DOHH2 (cell line): ENCODE results near the gene SLC44A5.
"Not testable (repeated sequence)": the region's sequence is repeated elsewhere in the genome, so short reads cannot be mapped to it uniquely, and the experiment has no call there.

Source experiments
- H3F3A ChIP-seq: fragments of 200-600 bp; sonication (generic), shearing (Covaris generic); 2 replicates; pipeline ENCODE4 v1.6.0; 2016; ENCODE audit warnings: antibody characterized with exemption, mild to moderate bottlenecking; ENCODE audit not compliant: control insufficient read depth, insufficient read depth
- H3K27ac ChIP-seq: fragments of 200-600 bp; sonication (generic); 2 replicates; pipeline ENCODE4 v1.5.1; 2014; ENCODE audit warnings: low read depth, mild to moderate bottlenecking, low read length, moderate library complexity
- H3K27me3 ChIP-seq: fragments of 200-600 bp; sonication (generic); 2 replicates; pipeline ENCODE4 v1.6.1; 2014; ENCODE audit warnings: mild to moderate bottlenecking, low read length, mixed read lengths; ENCODE audit not compliant: control insufficient read depth
- H3K36me3 ChIP-seq: fragments of 200-600 bp; sonication (generic); 2 replicates; pipeline ENCODE4 v1.6.1; 2014; ENCODE audit warnings: mild to moderate bottlenecking, low read length, moderate library complexity, mixed read lengths; ENCODE audit not compliant: control insufficient read depth
- H3K4me1 ChIP-seq: fragments of 200-600 bp; sonication (generic); 2 replicates; pipeline ENCODE4 v1.6.1; 2014; ENCODE audit warnings: mild to moderate bottlenecking, low read length, mixed read lengths; ENCODE audit not compliant: control insufficient read depth
- H3K4me2 ChIP-seq: fragments of 200-600 bp; sonication (generic); 2 replicates; pipeline ENCODE4 v1.6.0; 2014; ENCODE audit warnings: mild to moderate bottlenecking, low read length, moderate library complexity
- H3K4me3 ChIP-seq: fragments of 200-600 bp; sonication (generic); 2 replicates; pipeline ENCODE4 v1.5.1; 2014; ENCODE audit warnings: mild to moderate bottlenecking, low read length, mixed read lengths
- H3K79me2 ChIP-seq: fragments of 200-600 bp; sonication (generic); 2 replicates; pipeline ENCODE4 v1.6.1; 2014; ENCODE audit warnings: mild to moderate bottlenecking, low read length, mixed read lengths; ENCODE audit not compliant: control insufficient read depth
- H3K9me2 ChIP-seq: fragments of 200-600 bp; sonication (generic); replicated peaks from 2 replicates; pipeline ENCODE4 v1.6.1; 2014; ENCODE audit warnings: mild to moderate bottlenecking, low read length, mixed read lengths; ENCODE audit not compliant: control insufficient read depth
- H3K9me3 ChIP-seq: fragments of 200-600 bp; sonication (generic); 2 replicates; pipeline ENCODE4 v1.6.1; 2014; ENCODE audit warnings: antibody characterized with exemption, low read length, mixed read lengths; ENCODE audit not compliant: control insufficient read depth, insufficient read depth
- H4K20me1 ChIP-seq: fragments of 200-600 bp; sonication (generic); 2 replicates; pipeline ENCODE4 v1.6.0; 2014; ENCODE audit warnings: low read depth, mild to moderate bottlenecking, antibody characterized with exemption, low read length, moderate library complexity; ENCODE audit not compliant: control insufficient read depth, insufficient read depth
- EZH2phosphoT487 ChIP-seq: fragments of 200-600 bp; sonication (generic); IDR thresholded peaks from 2 replicates; pipeline ENCODE4 v1.6.1; 2017; ENCODE audit warnings: borderline replicate concordance, mild to moderate bottlenecking, antibody characterized with exemption, low read length, moderate library complexity, mixed read lengths
- TF ChIP-seq, protein P1 (sequence below): fragments of 200-600 bp; sonication (generic); IDR thresholded peaks from one replicate; pipeline ENCODE4 v1.5.1; 2014; ENCODE audit warnings: antibody characterized with exemption, mild to moderate bottlenecking, low read depth, low read length; ENCODE audit not compliant: poor library complexity, severe bottlenecking

Gene SLC44A5

DNA sequence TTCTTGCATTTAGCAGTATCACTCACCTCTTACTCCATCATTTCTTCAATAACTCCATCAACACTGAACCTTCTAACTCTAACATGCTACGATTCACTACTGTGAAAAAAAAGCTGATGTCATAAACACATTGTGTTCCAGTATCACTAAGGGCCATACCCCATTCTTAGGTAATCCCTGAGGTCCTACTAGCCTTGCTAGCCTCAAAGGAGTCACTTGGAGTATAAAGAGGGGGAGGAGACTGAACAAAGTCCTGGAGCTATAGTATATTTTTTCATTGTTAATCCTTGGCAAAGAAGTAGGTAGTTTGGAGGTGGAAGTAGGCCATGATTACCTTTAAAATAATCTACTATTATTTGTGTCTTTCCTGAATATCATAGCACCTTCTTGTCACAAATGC is at the start of gene SLC44A5:
Gene SLC44A5, minus strand, starts transcription at position 101 of the 400 bp plus-strand sequence. CDS start 69,667 bp downstream, outside the sequence.
- Histone ChIP-seq H3K27ac (no peak within 1 kb of the TSS), H4K20me1 (no peaks in the 10 kb centered on the region), H3K4me1 (peaks cover 14% of the 10 kb centered on the region), H3K27me3 (peaks cover 11% of the 10 kb centered on the region), H3K4me3 (no peak within 1 kb of the TSS), H3K9me2 (no peaks in the 10 kb centered on the region), H3K9me3 (no peaks in the 10 kb centered on the region), H3K36me3 (no peaks in the 10 kb centered on the region), H3K4me2 (no peak within 1 kb of the TSS), H3F3A (no peaks in the 10 kb centered on the region), H3K79me2 (no peaks in the 10 kb centered on the region)
- TF ChIP-seq, protein P1, sequence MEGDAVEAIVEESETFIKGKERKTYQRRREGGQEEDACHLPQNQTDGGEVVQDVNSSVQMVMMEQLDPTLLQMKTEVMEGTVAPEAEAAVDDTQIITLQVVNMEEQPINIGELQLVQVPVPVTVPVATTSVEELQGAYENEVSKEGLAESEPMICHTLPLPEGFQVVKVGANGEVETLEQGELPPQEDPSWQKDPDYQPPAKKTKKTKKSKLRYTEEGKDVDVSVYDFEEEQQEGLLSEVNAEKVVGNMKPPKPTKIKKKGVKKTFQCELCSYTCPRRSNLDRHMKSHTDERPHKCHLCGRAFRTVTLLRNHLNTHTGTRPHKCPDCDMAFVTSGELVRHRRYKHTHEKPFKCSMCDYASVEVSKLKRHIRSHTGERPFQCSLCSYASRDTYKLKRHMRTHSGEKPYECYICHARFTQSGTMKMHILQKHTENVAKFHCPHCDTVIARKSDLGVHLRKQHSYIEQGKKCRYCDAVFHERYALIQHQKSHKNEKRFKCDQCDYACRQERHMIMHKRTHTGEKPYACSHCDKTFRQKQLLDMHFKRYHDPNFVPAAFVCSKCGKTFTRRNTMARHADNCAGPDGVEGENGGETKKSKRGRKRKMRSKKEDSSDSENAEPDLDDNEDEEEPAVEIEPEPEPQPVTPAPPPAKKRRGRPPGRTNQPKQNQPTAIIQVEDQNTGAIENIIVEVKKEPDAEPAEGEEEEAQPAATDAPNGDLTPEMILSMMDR, result no peak
- TF ChIP-seq EZH2phosphoT487, result no peak

DNA sequence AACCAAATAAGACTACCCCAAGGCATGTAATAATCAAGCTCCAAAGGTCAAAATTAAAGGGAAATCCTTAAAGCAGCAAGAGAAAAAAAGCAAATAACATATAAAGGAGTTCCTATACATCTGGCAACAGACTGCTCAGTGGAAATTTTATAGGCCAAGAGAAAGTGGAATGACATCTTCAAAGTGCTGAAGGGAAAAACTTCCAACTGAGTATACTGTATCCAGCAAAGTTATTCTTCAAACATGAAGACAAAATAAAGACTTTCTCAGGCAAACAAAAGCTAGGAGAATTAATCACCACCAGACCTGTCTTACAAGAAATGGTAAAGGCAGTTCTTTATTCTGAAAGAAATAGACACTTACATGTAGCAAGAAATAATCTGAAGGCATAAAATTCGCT is 45.0 kb upstream of the SLC44A5 start:
- Histone ChIP-seq H3K36me3 (no peaks in the 10 kb centered on the region), H3K4me2 (no peak overlapping the region), H4K20me1 (no peaks in the 10 kb centered on the region), H3K4me3 (no peak overlapping the region), H3K27ac (no peak overlapping the region), H3F3A (no peaks in the 10 kb centered on the region), H3K4me1 (no peaks in the 10 kb centered on the region), H3K9me2 (no peaks in the 10 kb centered on the region), H3K79me2 (no peaks in the 10 kb centered on the region), H3K27me3 (no peaks in the 10 kb centered on the region), H3K9me3 (no peaks in the 10 kb centered on the region)
- TF ChIP-seq EZH2phosphoT487, result no peak
- TF ChIP-seq, protein P1, result no peak

DNA sequence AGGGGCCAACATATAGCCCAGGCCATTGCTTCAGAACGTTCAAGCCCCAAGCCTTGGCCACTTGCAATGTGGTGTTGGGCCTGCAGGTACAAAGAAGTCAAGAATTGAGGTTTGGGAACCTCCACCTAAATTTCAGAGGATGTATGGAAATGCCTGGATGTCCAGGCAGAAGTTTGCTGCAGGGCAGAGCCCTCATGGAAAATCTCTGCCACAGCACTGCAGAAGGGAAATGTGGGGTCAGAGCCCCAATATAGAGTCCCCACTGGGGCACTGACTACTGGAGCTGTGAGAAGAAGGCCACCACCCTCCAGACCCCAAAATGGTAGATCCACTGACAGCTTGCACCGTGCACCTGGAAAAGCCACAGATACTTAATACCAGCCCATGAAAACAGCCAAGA is 36.3 kb upstream of the SLC44A5 start:
- H3K27me3 ChIP-seq, H3K79me2 ChIP-seq, H3K27ac ChIP-seq, H3K36me3 ChIP-seq, H3K4me3 ChIP-seq, H3F3A ChIP-seq, H4K20me1 ChIP-seq, H3K9me2 ChIP-seq, H3K4me2 ChIP-seq, H3K4me1 ChIP-seq: not testable (repeated sequence)
- peaks cover 10% of the 10 kb centered on the region; the same call in 1 of the 2 replicates for H3K9me3 ChIP-seq

DNA sequence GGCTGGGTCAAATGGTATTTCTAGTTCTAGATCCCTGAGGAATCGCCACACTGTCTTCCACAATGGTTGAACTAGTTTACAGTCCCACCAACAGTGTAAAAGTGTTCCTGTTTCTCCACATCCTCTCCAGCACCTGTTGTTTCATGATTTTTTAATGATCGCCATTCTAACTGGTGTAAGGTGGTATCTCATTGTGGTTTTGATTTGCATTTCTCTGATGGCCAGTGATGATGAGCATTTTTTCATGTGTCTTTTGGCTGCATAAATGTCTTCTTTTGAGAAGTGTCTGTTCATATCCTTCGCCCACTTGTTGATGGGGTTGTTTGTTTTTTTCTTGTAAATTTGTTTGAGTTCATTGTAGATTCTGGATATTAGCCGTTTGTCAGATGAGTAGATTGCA is 34.2 kb upstream of the SLC44A5 start:
- H3K4me3 ChIP-seq, H3K4me1 ChIP-seq, H3K79me2 ChIP-seq, H3K36me3 ChIP-seq, H3F3A ChIP-seq, H3K27ac ChIP-seq, H4K20me1 ChIP-seq, H3K27me3 ChIP-seq, H3K4me2 ChIP-seq, H3K9me2 ChIP-seq: not testable (repeated sequence)
- H3K9me3 ChIP-seq, result peaks cover 10% of the 10 kb centered on the region; the same call in 1 of the 2 replicates
